ENCODE data around the gene TMEM132D.

- TF ChIP-seq CTCF (IDR thresholded peaks at IDR 0.05) (no peak), REST (IDR thresholded peaks at IDR 0.05; ENCODE audit: insufficient read depth in 1 of 2, low read depth in 2 of 2, low read length in 1 of 2) (no peak), TCF7L2 (IDR thresholded peaks at IDR 0.05; ENCODE audit: low read depth, low read length) (no peak), POLR2AphosphoS5 (IDR thresholded peaks at IDR 0.05; ENCODE audit: low read depth, low read length) (no peak), SIN3A (IDR thresholded peaks at IDR 0.05; ENCODE audit: borderline replicate concordance, insufficient read depth, low read depth, low read length) (no peak)
These were observed 363.6 kb downstream of the TMEM132D start for GRCh38 chr12:129540249-129540648.
